OCI-LY7 (cell line): Measurements from ENCODE around the gene TBCCD1.

Experiments used
- EZH2phosphoT487 ChIP-seq: fragments of 200-600 bp; sonication (generic); IDR thresholded peaks from 2 replicates; pipeline ENCODE4 v1.6.1; 2018; ENCODE audit warnings: low read depth, borderline replicate concordance, mild to moderate bottlenecking, mixed run types, antibody characterized with exemption, low read length, moderate library complexity, mixed read lengths
- TF ChIP-seq, protein P1 (sequence below): fragments of 200-600 bp; sonication (generic); conservative IDR thresholded peaks from 2 replicates; pipeline ENCODE4 v1.5.1; 2014; ENCODE audit warnings: mild to moderate bottlenecking, antibody characterized with exemption, low read length, moderate library complexity, mixed read lengths

- TF ChIP-seq, protein P1, sequence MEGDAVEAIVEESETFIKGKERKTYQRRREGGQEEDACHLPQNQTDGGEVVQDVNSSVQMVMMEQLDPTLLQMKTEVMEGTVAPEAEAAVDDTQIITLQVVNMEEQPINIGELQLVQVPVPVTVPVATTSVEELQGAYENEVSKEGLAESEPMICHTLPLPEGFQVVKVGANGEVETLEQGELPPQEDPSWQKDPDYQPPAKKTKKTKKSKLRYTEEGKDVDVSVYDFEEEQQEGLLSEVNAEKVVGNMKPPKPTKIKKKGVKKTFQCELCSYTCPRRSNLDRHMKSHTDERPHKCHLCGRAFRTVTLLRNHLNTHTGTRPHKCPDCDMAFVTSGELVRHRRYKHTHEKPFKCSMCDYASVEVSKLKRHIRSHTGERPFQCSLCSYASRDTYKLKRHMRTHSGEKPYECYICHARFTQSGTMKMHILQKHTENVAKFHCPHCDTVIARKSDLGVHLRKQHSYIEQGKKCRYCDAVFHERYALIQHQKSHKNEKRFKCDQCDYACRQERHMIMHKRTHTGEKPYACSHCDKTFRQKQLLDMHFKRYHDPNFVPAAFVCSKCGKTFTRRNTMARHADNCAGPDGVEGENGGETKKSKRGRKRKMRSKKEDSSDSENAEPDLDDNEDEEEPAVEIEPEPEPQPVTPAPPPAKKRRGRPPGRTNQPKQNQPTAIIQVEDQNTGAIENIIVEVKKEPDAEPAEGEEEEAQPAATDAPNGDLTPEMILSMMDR = no peak
- TF ChIP-seq EZH2phosphoT487 = no peak
Measured at GRCh38 chr3:186517218-186517617, 49.9 kb downstream of the TBCCD1 start.
